Naive thymus-derived CD4-positive, alpha-beta T cell (primary cell): ENCODE measurements around the gene FAM168A. TPM values are rescaled to one million over a fixed set of nuclear protein-coding genes. Genes with fewer than 3 reads are reported as not detected.
A peak's percentile ranks its signal among the peaks of the same experiment; 100 is the strongest.

Experiments used
- ATAC-seq: fragments of 150-1000 bp; cut with Tn5 transposase; 2 replicates; pipeline ENCODE4 v1.10.0; 2021; ENCODE audit warnings: mild to moderate bottlenecking, moderate library complexity
- CTCF ChIA-PET: fragments of 350-600 bp; sonication (Branson Sonifier 250); formaldehyde crosslinking; loops from one replicate; lab custom pipeline; 2021; ENCODE audit warnings: antibody characterized with exemption; lab: Charles Lee
- POLR2A ChIA-PET: fragments of 350-600 bp; sonication (Branson Sonifier 250); formaldehyde crosslinking; loops from one replicate; lab custom pipeline; 2021; ENCODE audit warnings: antibody characterized with exemption, inconsistent platforms; lab: Charles Lee
- DNase-seq, 9 donors: peaks; one replicate each; pipeline versions ENCODE4 v3.0.0 to v3.0.0-alpha.2; 2020 to 2022; ENCODE audit warnings: mixed read lengths in 1 of 9
- H3K27ac ChIP-seq: one replicate; pipeline ENCODE4 v1.7.0; 2013; ENCODE audit warnings: mild to moderate bottlenecking, low read depth, low read length, moderate library complexity
- H3K27me3 ChIP-seq, 2 donors: one replicate each; pipeline ENCODE4 v1.7.0; 2013; ENCODE audit warnings: low read length in 2 of 2, mild to moderate bottlenecking in 2 of 2, moderate library complexity in 2 of 2; ENCODE audit not compliant: control insufficient read depth in 2 of 2, insufficient read depth in 2 of 2
- H3K36me3 ChIP-seq, 3 experiments: 1 replicate in 2 of 3; 2 replicates in 1 of 3; pipeline ENCODE4 v1.7.0; 2013; ENCODE audit warnings: low read length in 3 of 3, mild to moderate bottlenecking in 3 of 3, moderate library complexity in 1 of 3; ENCODE audit not compliant: insufficient read depth in 3 of 3, control insufficient read depth in 2 of 3
- H3K4me1 ChIP-seq, 2 donors: one replicate each; pipeline ENCODE4 v1.7.0; 2013; ENCODE audit warnings: low read length in 2 of 2, mild to moderate bottlenecking in 2 of 2, moderate library complexity in 1 of 2; ENCODE audit not compliant: control insufficient read depth in 2 of 2, insufficient read depth in 2 of 2
- H3K4me3 ChIP-seq: 2 replicates; pipeline ENCODE4 v1.7.0; 2013; ENCODE audit warnings: mild to moderate bottlenecking, low read length
- H3K9me3 ChIP-seq, 3 experiments: 1 replicate in 2 of 3; 2 replicates in 1 of 3; pipeline ENCODE4 v1.7.0; 2013; ENCODE audit warnings: low read length in 3 of 3; ENCODE audit not compliant: control insufficient read depth in 2 of 3
- H3K27ac Mint-ChIP-seq, 9 donors: one replicate each; pipeline ENCODE4 v1.8.0; 2020 to 2022; ENCODE audit warnings: mixed read lengths in 9 of 9, mild to moderate bottlenecking in 8 of 9, moderate library complexity in 5 of 9, inconsistent platforms in 2 of 9
- H3K27me3 Mint-ChIP-seq, 5 donors: one replicate each; pipeline ENCODE4 v1.8.0; 2021 to 2022; ENCODE audit warnings: mixed read lengths in 5 of 5, mild to moderate bottlenecking in 1 of 5
- H3K36me3 Mint-ChIP-seq, 5 donors: one replicate each; pipeline ENCODE4 v1.8.0; 2020 to 2022; ENCODE audit warnings: mixed read lengths in 5 of 5, mild to moderate bottlenecking in 3 of 5, inconsistent platforms in 1 of 5
- H3K4me1 Mint-ChIP-seq, 7 donors: one replicate each; pipeline ENCODE4 v1.8.0; 2020 to 2022; ENCODE audit warnings: mixed read lengths in 7 of 7, mild to moderate bottlenecking in 3 of 7, inconsistent platforms in 1 of 7
- H3K4me3 Mint-ChIP-seq, 10 donors: one replicate each; pipeline ENCODE4 v1.8.0; 2020 to 2022; ENCODE audit warnings: mild to moderate bottlenecking in 10 of 10, mixed read lengths in 10 of 10, moderate library complexity in 6 of 10, inconsistent platforms in 2 of 10
- H3K9me3 Mint-ChIP-seq, 11 donors: one replicate each; pipeline ENCODE4 v1.8.0; 2020 to 2022; ENCODE audit warnings: mixed read lengths in 11 of 11, mild to moderate bottlenecking in 4 of 11, inconsistent platforms in 1 of 11, moderate library complexity in 1 of 11
- intact Hi-C, 2 donors: fragments of 100-400 bp; cut with micrococcal nuclease; formaldehyde crosslinking; loops; one replicate each; pipeline ENCODE4 v1.15.1; 2023
- polyA plus RNA-seq, 2 donors: library from polyadenylated mRNA; unstranded; fragments of 300-500 nt; fragmentation: Illumina TruSeq; gene quantifications; one replicate each; pipeline ENCODE4 v1.2.3, GENCODE V29; 2021
- total RNA-seq, 6 experiments: library from RNA in 5 of 6; stranded (reverse) in 5 of 6; gene quantifications; 1 replicate in 5 of 6; 2 replicates in 1 of 6; pipeline ENCODE4 v1.2.3 and lab custom pipeline; 2021 to 2026

Gene FAM168A
- total and polyA plus RNA-seq, 7 experiments from 2014 or later: 3.3 to 33.0 (median 23.1) TPM

DNA sequence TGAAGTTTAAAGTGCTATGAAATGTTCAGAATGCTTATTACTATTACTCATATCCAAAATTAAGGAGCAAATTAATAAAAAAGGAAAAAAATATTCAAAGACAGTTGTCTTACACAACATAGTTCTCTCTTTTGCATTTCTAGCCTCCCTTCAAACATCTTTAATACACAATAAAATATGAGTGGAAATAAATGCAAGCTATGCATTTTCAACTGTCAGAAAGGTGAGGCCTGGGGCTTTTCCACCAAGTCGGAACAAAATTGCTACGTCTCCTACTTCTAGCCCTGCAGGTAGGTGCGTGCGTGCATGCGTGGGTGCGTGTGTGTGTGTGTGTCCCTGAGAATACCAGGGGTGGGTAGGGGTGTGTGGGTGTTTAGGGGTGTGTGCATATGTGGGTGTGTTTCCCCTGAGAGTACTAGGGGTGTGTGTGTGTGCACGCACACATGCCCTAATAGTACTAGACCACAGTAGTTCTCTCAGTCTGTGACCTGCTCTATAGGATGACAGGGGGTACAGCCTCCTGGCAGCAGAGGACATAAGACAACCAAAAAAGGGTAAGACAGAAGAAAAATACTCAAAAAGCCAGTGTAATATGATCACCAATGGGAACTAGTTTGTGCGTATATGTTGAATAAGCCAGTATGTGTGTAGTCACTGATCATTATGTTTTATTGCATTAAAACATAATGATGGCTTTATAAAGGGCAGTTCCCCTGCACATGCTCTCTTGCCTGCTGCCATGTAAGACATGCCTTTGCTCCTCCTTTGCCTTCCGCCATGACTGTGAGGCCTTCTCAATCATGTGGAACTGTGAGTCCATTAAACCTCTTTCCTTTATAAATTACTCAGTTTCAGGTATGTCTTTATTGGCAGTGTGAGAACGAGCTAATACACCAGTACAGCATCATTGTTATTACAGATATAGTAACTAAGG is 89.4 kb downstream of the FAM168A start:
- ChIA-PET CTCF (no interaction called here), POLR2A (no interaction called here)
- Mint-ChIP-seq H3K27me3 (no peaks in the 10 kb centered on the region), H3K27ac (peak overlapping the region in 1 of 9 donors; percentile 49), H3K36me3 (peaks cover 10 to 46% (median 29%) of the 10 kb centered on the region in 5 donors), H3K4me1 (peaks cover 0 to 32% (median 30%) of the 10 kb centered on the region in 7 donors), H3K4me3 (no peak overlapping the region), H3K9me3 (peaks cover 0 to 27% (median 11%) of the 10 kb centered on the region in 11 donors)
- intact Hi-C loops: no loop called here
- no peaks in the 10 kb centered on the region for H3K9me3 ChIP-seq
- no peaks in the 10 kb centered on the region for H3K4me1 ChIP-seq
- no peaks in the 10 kb centered on the region for H3K36me3 ChIP-seq
- H3K4me3 ChIP-seq: no peak overlapping the region
- no peak for DNase-seq
- no peak overlapping the region for H3K27ac ChIP-seq
- ATAC-seq: no peak
- no peaks in the 10 kb centered on the region for H3K27me3 ChIP-seq

DNA sequence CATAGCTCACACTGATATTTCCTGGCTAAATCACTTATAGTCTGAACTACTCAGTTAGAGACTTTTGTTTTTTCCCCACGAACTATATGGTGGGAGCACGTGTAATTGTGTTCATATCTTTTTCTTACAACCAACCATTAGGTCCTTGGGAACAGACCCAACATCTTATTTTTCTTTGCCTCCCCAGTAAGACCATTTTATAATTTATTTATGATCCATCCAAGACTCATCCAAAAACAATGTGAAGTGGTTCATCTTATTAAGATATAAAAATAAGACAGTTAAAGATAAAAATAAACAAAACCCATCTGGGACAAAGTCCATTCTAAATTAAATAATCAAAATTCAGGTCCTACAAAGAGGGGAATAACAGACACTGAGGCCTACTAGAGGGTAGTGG is 90.8 kb downstream of the FAM168A start:
- Mint-ChIP-seq H3K4me3 (no peak overlapping the region), H3K27ac (no peak overlapping the region), H3K4me1 (peaks cover 3 to 46% (median 42%) of the 10 kb centered on the region in 7 donors), H3K27me3 (no peaks in the 10 kb centered on the region), H3K36me3 (peaks cover 10 to 53% (median 29%) of the 10 kb centered on the region in 5 donors), H3K9me3 (peaks cover 0 to 28% (median 15%) of the 10 kb centered on the region in 11 donors)
- ATAC-seq (no peak), DNase-seq (no peak)
- H3K4me3 ChIP-seq: no peak overlapping the region
- ChIA-PET CTCF (interaction anchor here (0.6 kb wide), 1 partner anchor 124 kb away, joined by 5 read pairs; no protein-coding TSS in a partner anchor), POLR2A (no interaction called here)
- H3K4me1 ChIP-seq: no peaks in the 10 kb centered on the region
- no peaks in the 10 kb centered on the region for H3K27me3 ChIP-seq
- no peak overlapping the region for H3K27ac ChIP-seq
- no peaks in the 10 kb centered on the region for H3K36me3 ChIP-seq
- no peaks in the 10 kb centered on the region for H3K9me3 ChIP-seq
- intact Hi-C loops: no loop called here

DNA sequence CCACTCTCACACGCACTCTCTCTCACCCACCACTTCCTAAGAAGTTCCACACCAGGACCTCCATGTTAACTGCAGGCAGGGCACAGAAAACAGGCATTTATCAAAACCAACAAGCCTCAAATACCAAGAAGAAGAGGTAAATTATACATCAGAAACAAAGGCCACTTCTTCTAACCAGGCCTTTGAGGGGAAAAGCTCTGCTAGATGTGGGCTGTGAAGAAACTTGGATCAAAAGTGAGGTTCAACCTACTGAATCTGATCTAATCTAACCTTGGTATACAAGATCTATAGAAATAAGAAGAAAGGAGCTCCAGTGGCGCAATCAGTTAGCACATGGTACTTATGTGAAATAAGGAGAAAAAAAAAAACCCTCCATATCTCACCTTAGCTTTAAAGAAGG is 91.9 kb downstream of the FAM168A start:
- no peak overlapping the region for H3K4me3 Mint-ChIP-seq
- no peak for DNase-seq
- no peak for ATAC-seq
- POLR2A ChIA-PET: no interaction called here
- Histone ChIP-seq H3K27ac (no peak overlapping the region), H3K9me3 (no peaks in the 10 kb centered on the region), H3K4me3 (no peak overlapping the region), H3K36me3 (no peaks in the 10 kb centered on the region), H3K27me3 (no peaks in the 10 kb centered on the region), H3K4me1 (no peaks in the 10 kb centered on the region)
- intact Hi-C loops: no loop called here
- peaks cover 7 to 56% (median 51%) of the 10 kb centered on the region in 7 donors for H3K4me1 Mint-ChIP-seq
- CTCF ChIA-PET: no interaction called here
- H3K9me3 Mint-ChIP-seq: peaks cover 0 to 28% (median 15%) of the 10 kb centered on the region in 11 donors
- H3K36me3 Mint-ChIP-seq: peaks cover 10 to 50% (median 29%) of the 10 kb centered on the region in 5 donors
- no peaks in the 10 kb centered on the region for H3K27me3 Mint-ChIP-seq
- H3K27ac Mint-ChIP-seq: no peak overlapping the region

DNA sequence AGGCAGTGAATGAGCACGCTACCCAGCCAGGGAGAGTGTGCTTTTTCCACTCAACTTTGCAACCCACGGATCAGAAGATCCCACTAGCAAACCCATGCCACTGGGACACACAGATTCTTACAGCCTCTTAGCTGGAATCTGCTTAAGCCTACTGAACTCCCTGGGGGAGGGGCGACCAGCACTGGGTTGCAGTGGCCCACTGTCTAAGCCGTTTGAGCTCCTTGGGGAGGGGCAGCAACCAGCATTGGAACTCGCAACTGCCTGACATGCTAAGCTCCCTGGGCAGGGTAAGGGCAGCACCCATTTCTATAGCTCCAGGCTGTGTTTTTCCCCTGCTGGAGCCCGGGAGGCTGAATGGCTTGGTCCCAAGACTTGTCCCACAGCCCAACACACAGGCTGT is 99.6 kb downstream of the FAM168A start:
- Histone ChIP-seq H3K4me3 (no peak overlapping the region), H3K36me3 (no peaks in the 10 kb centered on the region), H3K9me3 (no peaks in the 10 kb centered on the region), H3K27ac (no peak overlapping the region), H3K4me1 (no peaks in the 10 kb centered on the region), H3K27me3 (no peaks in the 10 kb centered on the region)
- Mint-ChIP-seq H3K36me3 (peaks cover 0 to 45% (median 39%) of the 10 kb centered on the region in 5 donors), H3K4me1 (peaks cover 13 to 49% (median 42%) of the 10 kb centered on the region in 7 donors), H3K9me3 (peaks cover 0 to 20% (median 2%) of the 10 kb centered on the region in 11 donors), H3K27me3 (no peaks in the 10 kb centered on the region), H3K27ac (no peak overlapping the region), H3K4me3 (no peak overlapping the region)
- POLR2A ChIA-PET: no interaction called here
- intact Hi-C loops: no loop called here
- CTCF ChIA-PET: no interaction called here
- ATAC-seq (no peak), DNase-seq (no peak)

DNA sequence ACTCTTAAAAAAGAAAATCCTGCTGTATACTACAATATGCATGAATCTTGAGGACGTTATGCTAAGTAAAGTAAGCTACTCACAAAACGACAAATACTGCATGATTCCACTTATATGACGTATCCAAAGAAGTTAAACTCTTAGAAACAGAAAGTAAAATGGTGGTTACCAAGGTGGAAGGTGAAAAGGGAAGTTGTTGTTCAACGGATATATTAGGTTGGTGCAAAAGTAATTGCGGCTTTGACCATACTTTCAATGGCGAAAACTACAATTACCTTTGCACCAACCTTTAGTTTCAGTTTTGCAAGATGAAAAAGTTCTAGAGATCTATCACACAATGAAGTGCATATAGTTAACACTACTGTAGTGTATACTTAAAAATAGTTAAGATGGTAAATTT is 101.8 kb downstream of the FAM168A start:
- no peak overlapping the region for H3K4me3 Mint-ChIP-seq
- peaks cover 6 to 29% (median 25%) of the 10 kb centered on the region in 7 donors for H3K4me1 Mint-ChIP-seq
- peaks cover 0 to 48% (median 31%) of the 10 kb centered on the region in 5 donors for H3K36me3 Mint-ChIP-seq
- no peak overlapping the region for H3K27ac ChIP-seq
- H3K9me3 Mint-ChIP-seq: peaks cover 0 to 13% (median 0%) of the 10 kb centered on the region in 11 donors
- no peaks in the 10 kb centered on the region for H3K4me1 ChIP-seq
- intact Hi-C loops: no loop called here
- ATAC-seq: no peak
- H3K27me3 ChIP-seq: no peaks in the 10 kb centered on the region
- no peaks in the 10 kb centered on the region for H3K9me3 ChIP-seq
- no peak for DNase-seq
- no peaks in the 10 kb centered on the region for H3K27me3 Mint-ChIP-seq
- H3K4me3 ChIP-seq: no peak overlapping the region
- POLR2A ChIA-PET: no interaction called here
- no peak overlapping the region for H3K27ac Mint-ChIP-seq
- CTCF ChIA-PET: no interaction called here
- no peaks in the 10 kb centered on the region for H3K36me3 ChIP-seq

DNA sequence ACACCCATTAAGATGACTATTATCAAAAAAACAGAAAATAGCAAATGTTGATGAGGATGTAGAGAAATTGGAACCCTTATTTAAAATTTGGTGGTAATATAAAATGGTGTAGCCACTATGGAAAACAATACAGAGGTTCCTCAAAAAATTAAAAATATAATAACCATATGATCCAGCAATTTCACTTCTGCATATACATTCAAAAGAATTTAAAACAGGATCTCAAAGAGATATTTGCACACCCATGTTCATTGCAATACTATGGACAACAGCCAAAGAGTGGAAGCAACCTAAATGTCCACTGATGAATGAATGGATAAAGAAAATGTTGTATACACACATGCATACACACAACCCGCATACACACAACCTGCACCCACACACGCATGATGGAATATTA is 102.2 kb downstream of the FAM168A start:
- CTCF ChIA-PET: no interaction called here
- H3K9me3 Mint-ChIP-seq: peaks cover 0 to 11% (median 0%) of the 10 kb centered on the region in 11 donors
- POLR2A ChIA-PET: no interaction called here
- no peak overlapping the region for H3K27ac Mint-ChIP-seq
- ATAC-seq: no peak
- intact Hi-C loops: no loop called here
- no peaks in the 10 kb centered on the region for H3K27me3 Mint-ChIP-seq
- DNase-seq: no peak
- H3K4me1 Mint-ChIP-seq: peaks cover 3 to 26% (median 21%) of the 10 kb centered on the region in 7 donors
- Histone ChIP-seq H3K4me1 (no peaks in the 10 kb centered on the region), H3K27me3 (no peaks in the 10 kb centered on the region), H3K4me3 (no peak overlapping the region), H3K36me3 (no peaks in the 10 kb centered on the region), H3K27ac (no peak overlapping the region), H3K9me3 (no peaks in the 10 kb centered on the region)
- H3K4me3 Mint-ChIP-seq: no peak overlapping the region
- peaks cover 0 to 47% (median 30%) of the 10 kb centered on the region in 5 donors for H3K36me3 Mint-ChIP-seq
